ENCODE measurements around the gene COX15.
"Not testable (repeated sequence)": the region's sequence is repeated elsewhere in the genome, so short reads cannot be mapped to it uniquely, and the experiment has no call there.

COX15 gene

GRCh38 chr10:99740260-99740659, 8.3 kb upstream of the COX15 start:
- no peak for DNase-seq

- not testable (repeated sequence) for DNase-seq
Measured at GRCh38 chr10:99734111-99734510, 2.2 kb upstream of the COX15 start.

DNA sequence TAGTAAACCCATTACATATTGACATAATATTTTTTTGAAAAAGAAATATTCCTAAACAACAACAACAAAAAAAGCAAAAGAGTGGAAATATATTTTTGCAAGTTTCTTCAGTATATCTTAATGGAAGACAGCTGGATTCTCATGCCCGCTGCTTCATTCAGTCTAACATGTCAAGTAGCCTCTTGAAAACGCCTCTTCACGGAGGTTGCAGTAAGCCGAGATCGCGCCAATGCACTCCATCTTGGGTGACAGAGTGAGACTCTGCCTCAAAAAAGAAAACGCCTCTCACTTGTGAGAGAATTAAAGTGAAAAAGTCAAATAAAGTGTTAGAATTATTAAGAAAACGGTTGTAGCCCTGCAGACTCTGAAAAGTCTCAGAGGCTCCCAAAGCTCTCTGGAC, 1.4 kb upstream of the COX15 start:
- no peak for DNase-seq

GRCh38 chr10:99731306-99732032, 458 bp downstream of the COX15 start:
- DNase-seq: no peak

GRCh38 chr10:99730026-99730425, 1.9 kb downstream of the COX15 start:
- DNase-seq: no peak

DNA sequence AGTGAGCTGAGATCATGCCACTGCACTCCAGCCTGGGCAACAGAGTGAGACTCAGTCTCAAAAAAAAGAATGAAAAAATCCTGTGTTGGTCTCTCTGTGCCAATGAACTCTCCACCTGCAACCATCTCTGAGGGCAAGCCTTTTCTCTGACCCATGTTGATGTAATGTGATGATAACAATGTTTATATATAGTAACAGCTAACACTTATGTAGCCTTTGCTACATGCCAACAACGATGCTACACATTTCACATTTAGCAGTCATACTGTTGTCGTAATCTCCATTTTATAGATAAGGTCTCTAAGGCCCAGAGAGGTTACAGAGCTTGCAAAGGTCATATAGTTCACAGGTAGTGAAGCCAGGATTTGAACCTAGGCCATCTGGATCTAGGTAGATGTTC, 11.5 kb downstream of the COX15 start:
- DNase-seq: no peak

- DNase-seq: no peak
Measured at GRCh38 chr10:99714446-99714845, 17.5 kb downstream of the COX15 start.

DNA sequence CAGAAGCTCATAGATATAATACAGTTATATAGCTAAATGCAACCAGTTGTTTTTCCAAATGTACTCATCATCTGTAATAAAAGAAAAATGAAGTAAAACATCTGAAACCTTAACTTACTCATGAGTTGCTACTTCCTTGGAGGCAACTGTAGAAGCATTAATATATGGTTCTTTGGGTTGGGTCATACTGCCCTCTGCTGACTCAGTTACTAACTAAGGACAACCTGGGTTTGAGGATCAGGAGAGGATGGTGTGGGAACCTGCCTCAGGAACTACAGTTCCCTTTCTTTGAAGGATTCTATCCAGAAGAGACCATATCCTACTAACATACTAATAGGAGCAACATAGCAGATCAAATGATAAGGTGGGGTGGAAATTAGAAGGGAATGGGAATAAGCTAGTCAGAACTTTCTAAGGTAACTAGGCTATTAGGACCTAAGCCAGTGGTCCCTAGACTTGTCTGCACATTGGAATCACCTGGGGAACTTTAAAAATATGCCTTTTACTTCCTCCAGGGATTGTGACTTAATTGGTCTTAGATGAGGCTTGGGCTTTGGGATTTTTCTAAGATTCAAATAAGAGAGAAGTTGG, 20.7 kb downstream of the COX15 start:
- DNase-seq: no peak

GRCh38 chr10:99709480-99710229, 22.3 kb downstream of the COX15 start:
- DNase-seq: no peak

- DNase-seq: no peak
Measured at GRCh38 chr10:99708428-99709012, 23.4 kb downstream of the COX15 start.

GRCh38 chr10:99700649-99701048, 31.3 kb downstream of the COX15 start:
- DNase-seq: no peak

GRCh38 chr10:99698504-99699080, 33.3 kb downstream of the COX15 start:
- DNase-seq: no peak

DNA sequence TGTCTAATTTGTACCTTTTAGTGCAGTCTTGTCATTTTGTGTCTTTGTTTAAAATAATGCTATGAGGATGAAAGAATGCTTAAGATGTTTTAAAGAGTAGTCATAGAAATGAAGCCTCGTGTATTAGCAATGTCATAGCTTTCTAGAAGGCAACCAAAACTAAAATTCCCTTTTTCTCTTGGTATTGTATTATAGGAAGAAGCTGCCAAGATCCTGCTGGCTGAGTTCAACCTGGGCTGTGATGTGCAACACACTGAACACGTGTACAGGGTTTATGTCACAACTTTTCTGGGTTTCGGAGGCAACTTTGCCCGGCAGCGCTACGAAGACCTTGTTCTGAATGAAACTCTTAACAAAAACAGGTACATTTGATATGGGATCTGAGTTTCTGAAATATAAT, 36.2 kb downstream of the COX15 start:
- no peak for DNase-seq

DNA sequence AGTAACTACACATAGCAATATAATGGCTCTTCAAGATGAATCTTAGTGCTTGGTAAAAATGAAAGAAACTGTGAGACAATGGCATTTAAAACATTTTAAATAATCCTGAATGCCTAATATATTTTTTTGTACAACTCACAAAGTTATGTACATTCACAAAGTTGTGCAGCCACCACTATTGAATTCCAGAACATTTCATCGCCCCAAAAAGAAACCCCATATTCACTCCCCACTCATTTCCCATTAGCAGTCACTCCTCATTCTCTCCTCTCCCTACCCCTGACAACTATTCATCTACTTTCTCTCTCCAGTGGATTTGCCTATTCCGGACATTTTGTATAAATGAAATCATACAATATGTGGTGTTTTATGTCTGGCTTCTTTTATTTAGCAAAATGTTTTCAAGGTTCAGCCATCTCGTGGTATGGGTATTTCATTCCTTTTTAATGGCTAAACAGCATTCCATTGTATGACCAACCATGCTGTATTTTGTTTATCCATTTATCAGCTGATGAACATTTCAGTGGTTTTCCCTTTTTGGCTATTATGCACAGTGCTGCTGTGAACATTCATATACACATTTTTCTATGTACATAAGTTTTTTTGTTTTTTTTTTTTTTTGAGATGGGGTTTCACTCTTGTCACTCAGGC, 37.9 kb downstream of the COX15 start:
- no peak for DNase-seq

- DNase-seq: no peak
Measured at GRCh38 chr10:99689461-99689860, 42.5 kb downstream of the COX15 start.

GRCh38 chr10:99685597-99685967, 46.3 kb downstream of the COX15 start:
- no peak for DNase-seq

DNA sequence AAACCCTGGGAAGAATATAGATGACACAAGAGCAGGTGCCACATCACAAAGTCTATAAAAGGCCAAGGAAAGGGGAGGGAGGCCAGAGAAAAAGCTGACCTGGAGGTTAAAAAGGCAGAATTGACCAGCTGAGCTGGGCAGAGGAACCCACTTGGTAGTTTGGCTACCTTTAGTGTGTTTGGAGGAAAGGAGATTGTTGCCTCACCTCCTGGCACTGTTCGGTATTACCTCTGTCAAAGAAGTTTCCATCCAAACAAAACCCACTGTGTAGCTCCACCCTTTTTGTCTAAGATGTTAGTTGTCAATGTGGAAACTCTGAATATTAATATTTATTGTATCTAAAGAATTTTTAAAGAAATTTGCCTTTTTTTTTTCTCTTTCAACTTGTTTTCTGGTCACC, 49.2 kb downstream of the COX15 start:
- DNase-seq: no peak

Measured in NCI-H1092 (cell line).